NCI-H748 treated with DMSO at 0.1 percent for 48 hours (cell line): ENCODE measurements around the gene EVL.

Experiments
- DNase-seq: peaks from one replicate; lab custom pipeline; 2025; lab: John Stamatoyannopoulos, UW

EVL gene

DNA sequence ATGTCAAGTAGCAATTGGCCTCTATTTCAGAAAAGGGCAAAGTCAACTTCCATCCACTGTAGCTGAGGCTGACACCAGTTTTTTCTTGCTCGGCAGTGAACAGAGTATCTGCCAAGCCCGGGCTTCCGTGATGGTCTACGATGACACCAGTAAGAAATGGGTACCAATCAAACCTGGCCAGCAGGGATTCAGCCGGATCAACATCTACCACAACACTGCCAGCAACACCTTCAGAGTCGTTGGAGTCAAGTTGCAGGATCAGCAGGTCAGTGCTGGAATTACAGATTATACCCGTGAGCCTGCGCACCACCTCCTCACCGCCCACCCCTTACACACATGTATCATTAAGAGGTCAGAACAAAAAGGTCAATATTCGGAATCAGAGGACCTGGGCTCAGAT is 19.4 kb downstream of the EVL start:
- DNase-seq = no peak

DNA sequence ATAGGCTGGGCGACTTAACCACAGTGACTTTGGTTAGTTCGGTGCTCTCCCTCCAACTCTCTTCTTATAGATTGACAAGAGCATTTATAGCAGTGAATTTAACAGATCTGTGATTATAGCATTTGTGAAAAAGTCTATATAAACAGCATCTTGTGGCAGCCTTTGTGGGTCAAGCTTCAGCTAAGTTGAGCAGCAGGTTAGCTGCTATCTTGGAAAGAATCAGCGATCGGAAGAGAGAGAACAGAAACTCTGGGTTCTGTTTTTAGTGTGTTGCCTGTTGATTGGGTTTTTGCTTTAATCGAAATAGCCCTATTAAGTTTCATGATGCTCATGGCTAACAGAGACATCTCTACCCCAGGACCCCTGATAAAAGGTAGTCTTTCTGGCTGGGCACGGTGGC is 20.2 kb downstream of the EVL start:
- DNase-seq = no peak

DNA sequence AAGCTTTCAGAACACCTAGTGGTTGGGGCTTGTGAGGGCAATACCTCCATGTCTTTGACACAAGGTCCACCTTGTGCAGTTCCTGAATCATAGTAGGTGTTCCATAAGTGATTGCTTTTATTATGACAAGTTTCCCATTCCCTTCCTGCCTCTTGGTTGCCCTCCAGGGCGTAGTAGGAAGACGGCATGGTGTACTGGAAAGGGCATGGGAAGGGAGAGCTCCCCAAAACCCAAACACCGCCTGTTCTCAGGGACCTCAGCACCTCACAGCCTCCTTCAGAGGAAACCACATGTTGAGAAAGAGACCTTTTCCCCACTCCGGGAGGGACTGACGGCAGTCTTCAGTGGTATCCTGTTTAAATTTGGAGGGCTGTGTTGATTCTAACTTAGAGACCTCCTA is 21.1 kb downstream of the EVL start:
- no peak for DNase-seq

DNA sequence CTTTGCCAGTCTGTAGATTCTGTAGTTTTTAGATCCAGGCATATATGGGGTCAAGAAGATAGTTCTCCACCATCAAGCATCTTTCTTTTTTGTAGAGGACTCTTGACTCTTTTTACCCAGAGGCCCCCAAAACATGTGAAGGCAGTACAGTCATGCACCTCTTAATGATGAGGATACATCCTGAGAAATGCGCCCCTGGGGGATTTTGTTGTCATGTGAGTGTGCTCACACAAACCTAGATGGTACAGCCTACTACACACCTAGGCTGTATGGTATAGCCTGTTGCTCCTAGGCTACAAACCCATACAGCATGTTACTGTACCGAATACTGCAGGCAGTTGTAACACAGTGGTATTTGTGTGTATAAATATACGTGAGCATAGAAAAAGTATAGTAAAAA is 23.0 kb downstream of the EVL start:
- DNase-seq = no peak

DNA sequence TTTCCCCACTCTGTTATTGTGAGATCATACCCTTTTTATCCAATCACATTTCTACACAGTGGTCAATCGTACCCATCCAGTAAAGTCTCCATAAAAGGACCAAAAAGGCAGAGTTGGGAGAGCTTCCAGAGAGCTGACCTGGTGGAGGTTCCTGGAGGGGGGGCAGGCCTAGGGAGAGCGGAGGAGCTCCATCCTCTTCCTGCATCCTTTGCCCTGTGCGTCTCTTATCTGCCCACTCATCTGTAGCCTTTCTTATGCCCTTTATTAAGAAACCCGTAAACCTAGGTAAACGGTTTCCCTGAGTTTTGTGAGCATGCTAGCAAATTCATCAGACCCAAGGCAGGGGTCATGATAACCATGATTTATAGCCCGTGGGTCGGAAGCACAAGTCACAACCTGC is 26.2 kb downstream of the EVL start:
- DNase-seq = no peak

DNA sequence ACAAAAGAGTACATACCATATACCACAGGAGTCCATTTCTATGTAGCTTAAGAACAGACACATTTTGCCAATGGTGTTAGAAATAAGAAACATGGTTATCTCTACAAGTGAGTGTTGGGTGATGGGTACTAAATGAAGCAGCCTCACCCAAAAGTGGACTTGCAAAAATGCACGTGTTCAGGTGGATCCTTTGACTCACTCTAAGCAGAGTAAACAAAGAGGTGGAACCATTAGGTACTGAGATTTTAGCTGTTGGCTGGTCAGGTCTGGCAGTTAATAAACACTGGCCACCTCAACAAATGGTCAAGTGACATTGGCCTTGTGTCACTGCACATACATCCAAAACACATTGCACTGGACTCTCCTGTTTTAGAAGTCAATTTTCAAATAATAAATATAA is 27.6 kb downstream of the EVL start:
- no peak for DNase-seq

DNA sequence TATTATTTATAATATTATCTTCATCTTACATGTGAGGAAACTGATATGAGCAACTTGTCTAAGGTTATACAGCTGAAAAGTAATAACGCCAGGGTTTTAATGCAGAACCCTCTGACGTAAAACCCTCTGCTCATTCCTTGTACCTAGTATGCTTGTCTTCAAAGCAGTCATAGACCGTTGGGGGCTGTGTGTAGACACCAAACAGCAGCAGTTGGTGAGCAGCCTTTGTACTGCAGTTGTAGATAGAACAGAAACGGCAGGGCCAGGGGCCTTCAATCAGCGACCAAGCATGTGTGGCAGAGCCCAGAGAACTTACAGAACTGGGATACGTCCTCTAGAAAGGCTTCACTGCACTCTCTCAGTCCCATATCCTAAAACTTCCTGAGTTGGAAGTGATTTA is 28.1 kb downstream of the EVL start:
- no peak for DNase-seq

DNA sequence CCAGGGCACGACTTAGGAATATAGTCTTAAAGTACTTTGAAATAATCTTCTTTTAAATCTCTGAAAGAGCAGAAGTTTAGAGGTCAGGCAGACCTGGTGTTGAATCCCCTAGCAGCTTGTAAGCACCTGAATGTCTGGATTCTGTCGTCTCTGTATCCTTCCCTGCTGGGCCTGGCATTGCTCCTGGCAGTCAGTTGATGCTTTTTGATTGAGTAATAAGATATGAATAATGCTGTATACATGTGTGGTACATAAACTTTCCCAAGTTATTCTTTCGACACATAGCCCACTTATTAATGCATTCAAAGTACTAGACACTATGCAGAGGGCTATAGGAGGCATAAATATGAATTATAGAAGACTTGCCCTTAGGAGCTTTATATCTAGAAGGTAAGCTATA is 31.4 kb downstream of the EVL start:
- no peak for DNase-seq

DNA sequence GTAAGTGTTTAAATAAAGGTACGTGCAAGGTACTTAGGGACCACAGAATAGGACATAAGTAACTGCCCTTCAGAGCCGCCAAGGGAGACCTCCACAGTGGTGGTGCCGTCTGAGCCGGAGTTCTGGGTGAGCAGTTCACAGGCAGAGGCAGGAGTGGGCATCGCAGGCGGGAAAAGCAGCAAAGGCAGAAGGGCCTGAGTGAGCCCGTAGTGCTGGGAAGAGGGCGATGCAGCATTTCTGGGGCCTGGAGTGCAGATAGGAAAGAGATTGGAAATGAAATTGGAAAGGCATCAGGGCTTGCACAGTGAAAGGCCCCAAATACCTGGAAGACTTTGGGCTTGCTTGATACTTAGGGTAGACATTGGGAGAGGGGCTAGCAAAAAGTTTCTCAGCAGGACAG is 32.9 kb downstream of the EVL start:
- DNase-seq = no peak

DNA sequence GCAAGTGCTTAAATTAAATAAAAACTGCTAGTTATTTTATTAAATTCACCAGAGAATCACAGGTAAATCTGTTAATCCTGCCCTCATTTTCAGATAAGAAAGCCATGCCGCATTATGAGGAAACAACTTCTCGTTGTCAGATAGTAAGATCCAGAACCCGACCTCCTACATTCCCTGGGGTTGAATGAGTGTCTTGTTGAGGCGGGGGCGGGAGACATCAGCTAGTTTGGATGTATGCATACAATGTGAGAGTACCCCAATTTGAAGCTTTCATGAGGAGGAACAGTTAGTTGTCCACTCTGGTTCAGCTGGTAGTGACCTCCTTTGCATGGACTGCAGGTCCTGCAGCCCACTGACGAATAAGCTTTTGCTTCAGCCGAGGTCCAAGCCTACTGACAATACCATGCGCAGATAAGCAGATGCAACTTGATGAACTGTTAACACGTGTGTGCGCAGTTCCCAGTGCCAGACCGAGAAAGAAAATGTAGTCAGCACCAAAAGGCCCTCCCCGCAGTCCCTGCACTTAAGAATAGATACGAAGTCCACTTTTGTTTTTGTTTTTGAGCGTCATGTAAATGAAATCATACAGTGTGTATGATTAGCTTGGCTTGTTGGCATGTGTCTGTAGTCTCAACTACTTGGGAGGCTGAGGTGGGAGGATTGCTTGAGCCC is 34.9 kb downstream of the EVL start:
- no peak for DNase-seq

DNA sequence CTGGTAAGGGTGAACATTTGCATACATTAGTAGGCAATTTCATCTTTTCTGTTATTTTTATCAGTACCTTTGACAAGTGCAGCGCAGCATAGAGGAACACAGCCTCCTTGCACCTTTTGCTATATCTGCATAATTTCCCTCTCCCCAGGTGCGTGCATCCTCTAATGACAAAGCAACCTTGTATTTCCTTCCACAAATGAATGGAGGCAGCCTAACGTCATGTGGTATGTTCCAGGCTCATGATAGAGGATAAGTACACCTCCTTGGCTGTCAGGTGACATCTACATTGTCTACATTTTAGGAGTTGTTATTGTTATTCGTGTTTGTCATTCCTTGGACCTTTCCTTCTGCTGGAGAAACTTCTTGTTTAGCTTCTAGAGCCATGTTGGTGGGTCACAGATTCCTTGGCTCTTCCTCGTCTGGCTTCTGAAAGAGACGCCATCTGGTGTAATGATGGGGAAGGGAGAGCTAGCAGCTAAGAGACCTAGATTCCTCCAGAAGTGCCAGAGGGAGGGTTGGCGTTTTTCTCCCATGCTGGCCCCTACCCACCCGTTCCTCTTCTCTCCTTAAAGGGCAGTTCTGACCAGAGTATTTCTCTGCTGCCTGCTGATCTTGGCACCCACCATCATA is 37.0 kb downstream of the EVL start:
- DNase-seq = no peak

DNA sequence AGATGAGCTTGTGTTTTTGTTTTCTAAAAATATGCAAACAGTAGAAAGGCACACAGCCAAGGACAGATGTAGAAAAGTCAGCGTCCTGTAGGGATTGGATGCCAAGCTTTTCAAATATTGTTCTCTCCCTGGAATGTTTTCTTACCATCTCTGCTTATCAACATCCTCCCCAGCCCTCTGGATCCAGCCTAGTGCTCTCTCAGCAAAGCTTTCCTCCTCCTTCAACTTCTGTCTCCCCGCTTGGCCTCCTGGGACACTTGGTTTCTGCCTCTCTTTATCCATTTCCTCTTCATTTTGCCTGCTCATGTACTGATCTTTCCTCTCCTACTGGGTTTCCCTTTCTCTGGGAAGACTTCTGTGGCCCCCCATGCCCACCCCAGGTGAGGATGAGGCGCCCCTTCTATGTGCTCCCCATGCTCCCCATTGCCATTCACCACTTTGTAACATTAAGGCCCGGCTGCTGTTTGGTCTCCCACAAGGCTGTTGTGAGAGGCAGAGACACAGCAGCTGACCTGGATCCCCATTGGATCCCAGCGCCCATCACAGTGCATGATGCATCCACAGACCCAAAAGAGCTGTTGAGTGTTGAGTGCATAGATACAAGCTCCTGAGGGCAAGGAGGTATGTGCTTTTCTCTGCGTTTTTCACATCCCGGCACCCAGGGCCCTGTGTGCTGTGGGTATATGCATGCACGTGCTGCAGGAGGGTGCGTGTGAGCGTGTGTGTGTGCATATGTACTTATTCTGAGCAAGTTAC is 38.2 kb downstream of the EVL start:
- no peak for DNase-seq

DNA sequence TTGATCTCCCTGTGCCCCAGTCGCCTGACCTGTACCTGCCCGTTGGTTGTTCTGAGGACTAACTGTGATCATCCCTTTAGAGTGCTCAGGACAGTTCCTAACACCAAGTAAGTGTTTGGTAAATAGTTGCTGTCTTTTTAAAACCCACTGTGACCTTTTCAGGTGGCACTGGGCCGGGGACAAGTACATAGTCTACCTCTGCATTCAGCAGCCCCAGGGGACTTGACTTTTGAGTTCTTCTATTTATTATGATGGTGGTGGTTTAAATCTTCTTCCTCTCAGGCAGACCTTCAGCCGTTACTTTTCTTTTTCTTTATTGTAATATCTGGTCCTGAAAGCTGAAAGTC is 38.8 kb downstream of the EVL start:
- no peak for DNase-seq

DNA sequence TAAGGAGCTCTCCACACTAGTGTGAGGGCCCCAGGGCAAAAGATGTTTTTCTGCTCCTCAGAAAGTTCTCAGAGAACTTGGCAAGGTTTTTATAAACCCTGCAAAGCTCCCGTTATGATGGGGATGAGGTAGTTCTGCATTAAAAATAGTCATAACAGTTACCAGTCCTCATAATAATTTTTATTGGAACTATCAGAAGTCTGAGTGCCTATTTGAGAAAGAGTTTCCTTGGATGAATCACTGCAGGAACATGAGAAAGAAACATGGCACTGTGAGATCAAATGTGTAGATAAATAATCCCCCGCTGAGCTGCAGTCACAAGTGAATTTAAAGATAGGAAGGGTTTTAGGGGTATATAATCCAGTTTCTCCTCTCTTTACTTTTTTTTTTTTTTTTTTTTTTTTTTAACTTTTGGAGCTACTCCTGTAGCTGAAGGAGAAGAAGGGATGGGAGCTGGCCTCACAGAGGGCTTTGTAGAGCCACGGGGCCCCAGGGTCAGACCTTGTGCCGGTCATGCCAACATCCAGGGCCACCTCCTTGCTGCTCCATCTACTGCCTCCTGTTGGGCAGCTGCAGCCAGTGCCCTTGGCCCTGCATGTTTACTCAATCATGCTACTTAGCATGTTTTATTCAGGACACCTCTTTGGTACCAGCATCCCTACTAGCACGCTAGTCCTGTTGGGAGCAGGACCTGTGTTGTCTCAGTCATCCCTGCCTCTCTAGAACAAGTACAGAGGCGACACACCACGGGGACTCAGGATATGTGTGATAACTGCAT is 39.5 kb downstream of the EVL start:
- no peak for DNase-seq

DNA sequence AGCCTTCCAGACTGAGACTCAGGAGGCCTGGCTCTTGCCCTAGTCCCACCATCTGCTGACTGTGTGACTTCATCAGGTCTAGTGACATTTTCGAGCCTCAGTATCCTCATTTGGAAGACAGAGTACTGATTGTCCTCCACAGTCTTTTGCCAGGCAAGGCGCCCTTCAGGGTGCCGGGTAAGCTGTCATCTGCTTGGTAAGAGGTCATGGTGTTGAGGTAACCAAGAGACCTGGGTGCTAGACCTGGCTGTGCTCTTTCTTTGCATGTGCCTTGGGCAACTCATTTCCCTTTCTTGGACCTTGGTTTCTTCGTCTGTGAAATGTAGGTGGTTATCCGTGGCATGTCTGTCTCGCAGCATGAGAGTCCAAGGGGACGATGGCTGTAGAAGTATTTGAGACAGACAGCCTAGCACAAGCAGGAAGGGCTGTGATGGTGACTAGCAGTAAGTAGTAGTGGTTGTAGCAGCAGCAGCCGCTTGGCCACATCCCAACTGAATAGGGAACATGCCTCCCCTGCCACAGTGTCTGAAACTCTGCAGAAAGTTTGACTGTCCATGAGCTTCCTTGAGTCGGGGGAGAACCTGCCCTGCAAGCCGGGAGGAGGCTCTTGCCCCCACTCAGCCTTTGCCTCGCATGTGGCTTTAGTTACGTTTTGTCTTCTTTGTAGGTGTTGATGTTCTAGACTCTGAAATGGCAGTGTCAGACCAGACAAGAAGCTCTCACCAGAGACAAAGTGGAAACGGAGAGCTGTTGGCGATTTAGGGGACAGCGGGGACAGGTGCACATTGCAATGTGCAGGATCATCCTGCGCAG is 40.3 kb downstream of the EVL start:
- no peak for DNase-seq

DNA sequence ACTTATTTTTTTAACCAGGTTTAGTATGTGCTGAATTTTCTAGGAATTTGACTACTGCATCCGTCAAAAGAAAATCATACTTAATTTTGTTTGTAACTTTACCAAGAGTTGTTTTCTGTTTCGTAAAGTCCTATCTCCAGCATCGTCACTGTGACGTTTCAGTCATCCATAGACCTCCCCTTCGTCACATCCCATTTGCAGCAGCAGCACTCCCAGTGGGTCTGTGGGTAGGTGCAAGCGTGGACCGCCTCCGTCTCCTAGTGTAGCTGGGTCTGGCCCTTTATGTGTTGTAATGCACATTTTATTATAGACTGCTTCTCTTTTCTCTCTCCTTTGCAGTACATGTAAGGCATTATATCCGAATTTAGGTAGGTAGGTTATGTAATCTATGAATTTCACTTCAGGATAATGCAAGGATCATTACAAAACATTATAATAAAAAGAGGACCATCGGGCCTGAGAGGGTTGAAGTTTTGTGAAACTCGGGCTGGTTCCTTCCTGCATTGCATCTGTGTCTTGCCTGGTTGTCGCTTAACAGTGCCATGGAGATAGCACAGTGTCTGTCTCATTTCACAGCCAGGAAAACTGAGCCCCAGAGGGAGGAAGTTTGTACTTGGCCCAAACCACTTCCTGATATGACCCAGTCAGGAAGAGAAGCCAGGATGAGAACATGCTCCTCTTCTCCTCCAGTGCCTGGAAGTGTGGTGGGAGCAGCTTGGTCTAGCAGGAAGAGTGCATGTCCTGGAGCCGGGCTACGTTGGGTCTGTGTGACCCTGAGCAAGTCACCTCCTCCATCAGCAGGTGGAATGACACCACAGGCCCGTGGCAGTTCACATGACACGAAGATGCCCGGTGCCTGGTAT is 41.3 kb downstream of the EVL start:
- DNase-seq = no peak

DNA sequence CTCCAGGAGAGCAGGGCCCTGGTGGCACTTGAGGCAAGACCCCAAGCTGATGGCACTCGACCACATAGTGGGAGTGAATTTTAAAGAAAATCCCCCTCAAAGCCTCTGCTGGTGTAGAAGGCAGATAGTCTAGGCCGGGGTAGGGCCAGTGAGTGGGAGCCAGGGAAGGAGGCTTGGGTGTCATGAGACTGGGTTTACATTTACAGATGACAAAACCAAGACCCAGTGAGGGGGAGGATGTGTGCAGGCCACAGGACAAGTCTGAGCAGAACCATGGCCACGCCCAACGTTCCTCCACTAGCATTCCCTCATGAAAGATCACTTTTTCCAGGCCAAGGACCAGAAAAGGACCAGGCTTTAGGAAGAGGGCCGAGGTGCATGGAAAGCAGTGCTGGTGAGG is 42.0 kb downstream of the EVL start:
- DNase-seq = no peak

DNA sequence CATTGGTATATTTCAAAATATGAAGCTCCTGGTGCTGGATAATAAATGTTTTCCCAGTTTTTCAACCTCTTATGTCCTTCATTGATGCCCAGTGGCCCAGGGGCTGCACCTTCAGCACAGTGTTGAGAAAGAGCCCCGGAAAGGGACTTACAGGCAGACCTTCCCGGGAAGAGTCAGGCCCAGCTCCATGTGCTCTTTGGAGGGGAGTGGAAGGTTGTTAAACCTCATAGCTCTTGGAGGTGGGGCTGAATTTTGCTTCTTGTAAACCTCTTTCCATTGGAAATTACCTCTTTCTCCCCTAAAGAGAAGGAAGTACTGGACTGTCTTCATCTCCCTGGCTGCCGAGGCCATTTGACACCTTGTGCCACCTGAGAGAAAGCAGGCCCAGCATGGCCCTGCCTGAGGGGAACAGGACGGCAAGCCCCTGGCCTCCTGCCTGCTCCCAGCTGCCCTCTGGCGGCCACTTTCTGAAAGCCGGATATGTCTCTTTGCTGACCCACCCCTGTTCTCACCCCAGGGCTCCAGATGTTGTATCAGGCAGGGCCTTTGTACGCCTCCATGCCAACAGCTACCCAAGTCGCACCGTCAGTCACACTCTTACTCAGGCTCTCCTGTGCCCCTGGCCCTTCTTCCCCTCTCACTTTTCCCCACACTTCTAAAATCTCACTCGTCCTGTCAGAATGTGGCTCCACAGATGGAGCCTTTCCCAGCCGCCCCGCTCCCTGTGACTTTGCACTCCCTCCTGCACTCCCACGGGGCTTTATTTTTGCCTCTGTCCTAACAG is 43.0 kb downstream of the EVL start:
- DNase-seq = peak; percentile 9

DNA sequence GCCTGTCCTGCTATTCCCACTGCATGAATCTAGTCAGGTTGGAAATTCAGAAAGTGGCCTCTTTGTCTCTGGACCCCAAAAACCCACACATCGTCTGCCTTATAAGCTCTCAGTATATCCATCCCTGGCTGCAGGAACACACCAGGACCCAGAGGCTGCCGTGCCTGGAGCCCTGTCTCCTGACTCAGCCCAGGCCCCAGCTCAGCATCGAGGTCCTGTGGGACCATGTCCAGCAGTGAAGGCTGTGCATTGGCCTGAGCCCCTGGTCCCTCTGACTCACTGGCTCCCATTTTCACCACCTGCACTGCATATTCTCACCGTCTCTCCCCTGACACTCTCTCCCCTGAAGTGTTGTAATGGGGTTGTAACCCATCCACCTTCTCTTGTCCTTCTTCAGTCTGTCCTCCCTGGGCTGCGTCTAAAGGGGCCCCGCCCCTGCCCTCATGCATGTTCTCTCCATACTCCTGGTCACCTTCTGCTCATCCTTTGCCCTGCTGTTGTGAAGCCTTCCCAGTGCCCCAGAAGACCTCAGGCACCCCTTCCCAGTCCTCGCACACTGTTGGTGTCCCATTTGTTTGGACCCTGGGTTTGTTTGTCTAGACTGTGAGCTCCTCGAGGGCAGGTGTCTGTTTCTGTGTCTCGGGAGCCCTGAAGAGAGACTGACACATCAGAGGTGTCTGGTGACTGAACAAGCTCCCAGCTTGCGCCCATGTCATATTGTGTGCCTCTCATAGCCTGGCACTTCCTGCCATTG is 43.8 kb downstream of the EVL start:
- DNase-seq = no peak

DNA sequence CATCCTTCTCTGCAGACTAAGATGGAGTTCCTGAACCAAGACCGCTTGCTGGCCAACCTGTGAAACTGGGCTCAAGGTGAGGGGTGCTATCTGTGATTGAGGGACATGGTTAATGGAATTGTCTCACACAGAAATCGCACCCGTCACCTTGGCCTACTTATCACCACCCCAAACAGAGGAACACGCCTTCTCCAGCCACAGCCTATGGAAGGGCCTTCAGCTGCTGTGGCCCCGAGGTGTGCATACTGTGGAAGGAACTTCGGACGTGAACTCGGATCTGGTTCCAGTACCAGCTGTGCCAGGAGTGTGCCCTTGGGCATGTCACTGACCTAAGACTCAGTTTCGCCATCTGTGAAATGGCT is 44.4 kb downstream of the EVL start:
- DNase-seq = no peak
